ENCODE results near the gene FAM13C.

FAM13C gene

DNA sequence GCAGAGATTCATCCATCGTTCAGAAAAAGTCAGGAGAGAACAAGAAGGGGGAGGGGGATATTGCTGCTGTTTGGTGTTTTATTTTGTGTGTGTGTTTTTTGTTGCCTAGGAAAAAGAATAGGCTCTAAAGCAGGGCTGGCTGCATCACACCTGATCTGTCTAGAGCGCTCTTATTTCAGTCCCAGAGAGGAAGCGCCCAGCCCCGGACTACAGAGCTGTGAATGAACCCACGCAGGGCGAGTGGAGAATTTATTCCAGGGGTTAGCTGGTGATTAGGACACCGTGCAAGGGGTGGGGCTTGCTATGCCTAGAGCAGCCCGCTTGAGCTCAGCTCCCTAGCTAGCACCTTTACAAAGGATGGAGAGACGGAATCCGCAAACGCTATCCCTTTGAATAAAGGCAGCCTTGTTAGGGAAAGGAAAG lies 621 bp upstream of the FAM13C start:
- DNase-seq (ENCODE audit: low spot score) (peak; percentile 70), FAIRE-seq (no peak)

DNA sequence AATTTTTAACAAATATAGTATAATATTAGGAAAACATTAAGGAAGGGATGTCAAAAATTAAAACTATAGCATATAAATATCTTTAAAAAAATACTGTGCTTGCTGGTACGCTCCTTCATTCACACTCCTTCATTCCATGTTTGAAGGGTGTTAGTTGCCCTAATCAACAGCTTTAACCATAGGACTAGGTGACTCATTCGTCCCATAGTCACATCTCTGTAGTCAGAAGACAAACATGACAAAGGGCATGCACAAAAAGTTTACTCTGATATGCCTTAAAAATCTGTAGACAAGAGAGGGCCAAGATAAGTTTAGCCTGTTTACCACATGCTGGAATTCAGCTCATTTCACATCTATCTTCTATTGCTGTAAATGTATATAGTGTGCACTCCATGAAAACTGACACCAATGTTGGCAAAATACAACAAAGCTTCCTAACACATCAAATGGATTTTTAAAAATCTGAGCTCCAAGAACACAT lies 646 bp downstream of the FAM13C start:
- DNase-seq (ENCODE audit: low spot score) (peak; percentile 41), FAIRE-seq (no peak)

GRCh38 chr10:59360605-59361405 lies 1.5 kb downstream of the FAM13C start:
- DNase-seq (ENCODE audit: low spot score) (peak; percentile 22), FAIRE-seq (no peak)

DNA sequence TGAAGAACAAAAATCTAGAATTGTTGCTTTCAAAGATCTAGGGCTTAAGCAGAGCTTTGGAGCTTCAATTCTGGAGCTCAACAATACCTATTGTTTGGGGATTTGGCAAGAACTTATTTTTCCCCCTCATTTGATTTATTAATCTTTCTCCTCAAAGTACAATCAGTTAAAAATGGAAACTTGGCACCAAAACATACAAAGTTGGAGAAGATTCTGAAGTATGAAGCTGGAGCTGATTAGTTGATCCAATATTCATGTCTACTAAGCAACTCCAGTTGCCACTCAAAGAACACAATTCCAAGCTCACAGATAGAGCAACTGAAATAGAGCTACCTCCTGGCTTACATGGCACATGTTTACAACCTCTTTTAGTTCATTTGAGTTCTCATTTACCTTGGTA lies 3.8 kb downstream of the FAM13C start:
- DNase-seq (ENCODE audit: low spot score) (no peak), FAIRE-seq (no peak)

DNA sequence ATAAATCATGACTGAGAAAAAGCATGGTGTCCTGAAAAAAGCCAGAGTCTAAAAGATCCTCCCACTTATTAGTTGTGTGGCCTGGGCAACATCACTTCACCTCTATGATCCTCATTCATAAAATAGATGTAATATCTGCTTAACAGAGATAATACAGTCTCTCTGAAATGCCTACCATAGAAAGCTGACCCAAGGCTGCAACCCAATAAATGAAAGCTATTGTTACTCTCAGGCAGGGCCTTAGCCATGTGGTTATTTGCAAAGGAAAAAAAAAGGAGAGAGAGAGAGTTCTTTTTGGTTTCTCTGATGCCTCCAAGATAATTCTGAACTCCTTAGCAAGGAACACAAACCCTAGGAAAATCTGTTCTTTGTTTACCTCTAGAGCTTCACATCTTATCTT lies 7.9 kb downstream of the FAM13C start:
- DNase-seq (ENCODE audit: low spot score): no peak

DNA sequence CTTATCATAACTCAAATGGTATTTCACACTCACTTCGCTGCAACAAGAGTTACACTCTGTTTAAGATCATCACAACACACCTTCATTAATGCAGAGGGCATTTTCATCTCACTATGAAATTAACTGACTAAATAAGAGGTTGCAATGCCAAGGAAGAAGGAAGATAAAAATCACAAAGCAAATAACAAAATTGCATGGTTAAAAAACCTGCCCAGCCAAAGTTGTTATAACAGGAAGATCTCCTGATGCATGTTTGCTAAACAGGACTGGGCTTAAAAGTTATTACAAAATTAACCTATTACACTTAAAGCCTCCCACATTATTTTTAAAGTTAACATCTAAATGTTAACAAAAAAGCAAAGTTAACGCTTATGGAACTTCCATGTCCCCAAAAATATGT lies 11.8 kb downstream of the FAM13C start:
- DNase-seq (ENCODE audit: low spot score): no peak
- FAIRE-seq: no peak

More for the DNA sequence above, 7.9 kb downstream of the FAM13C start:
- FAIRE-seq: no peak

DNA sequence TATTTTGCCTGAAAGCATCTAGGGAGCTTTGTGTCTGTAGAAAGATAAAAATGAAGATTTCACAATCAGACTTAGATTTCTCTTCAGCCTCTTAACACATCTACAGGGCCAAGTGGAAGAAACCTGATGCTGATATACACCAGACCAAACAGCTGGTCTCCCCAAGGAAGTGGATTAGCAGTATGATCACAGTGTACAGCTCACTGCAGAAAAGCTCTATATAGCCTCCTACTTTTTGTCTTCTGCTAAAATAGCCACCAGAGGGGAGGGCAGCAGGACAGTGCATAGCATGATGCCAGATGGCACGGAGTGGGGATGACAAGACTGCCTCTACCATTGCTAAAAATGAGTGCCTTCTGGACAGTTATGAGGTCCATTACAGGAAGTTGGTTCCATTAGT lies 16.0 kb downstream of the FAM13C start:
- FAIRE-seq (no peak), DNase-seq (ENCODE audit: low spot score) (no peak)

DNA sequence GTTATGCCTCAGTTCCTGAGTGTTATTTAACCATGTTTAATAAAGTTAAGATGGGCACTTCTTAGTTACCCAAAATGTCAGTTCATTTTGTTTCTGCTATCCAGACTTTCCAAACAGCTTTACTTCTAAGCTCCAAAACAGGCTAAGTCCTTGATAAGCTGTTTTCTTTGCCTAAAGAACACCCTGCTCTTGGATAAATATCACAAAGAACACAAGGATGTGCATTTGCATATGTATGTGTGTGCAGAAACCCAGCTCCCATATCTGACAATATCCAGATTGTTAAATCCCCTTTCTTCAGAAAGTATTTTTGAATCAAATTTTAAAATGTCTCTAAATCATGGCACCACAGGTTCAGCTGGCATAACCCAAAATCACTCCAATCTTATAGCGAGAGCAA lies 19.6 kb downstream of the FAM13C start:
- DNase-seq (ENCODE audit: low spot score) (no peak), FAIRE-seq (no peak)

- peak; percentile 23 for FAIRE-seq
- DNase-seq (ENCODE audit: low spot score): no peak
These were observed 20.3 kb downstream of the FAM13C start for GRCh38 chr10:59342000-59342399.

GRCh38 chr10:59340285-59340684 lies 22.1 kb downstream of the FAM13C start:
- FAIRE-seq (no peak), DNase-seq (ENCODE audit: low spot score) (no peak)

GRCh38 chr10:59339351-59339750 lies 23.0 kb downstream of the FAM13C start:
- FAIRE-seq (no peak), DNase-seq (ENCODE audit: low spot score) (no peak)

- FAIRE-seq (peak; percentile 83), DNase-seq (ENCODE audit: low spot score) (peak; percentile 72)
These were observed 25.1 kb downstream of the FAM13C start for GRCh38 chr10:59337201-59337652.

DNA sequence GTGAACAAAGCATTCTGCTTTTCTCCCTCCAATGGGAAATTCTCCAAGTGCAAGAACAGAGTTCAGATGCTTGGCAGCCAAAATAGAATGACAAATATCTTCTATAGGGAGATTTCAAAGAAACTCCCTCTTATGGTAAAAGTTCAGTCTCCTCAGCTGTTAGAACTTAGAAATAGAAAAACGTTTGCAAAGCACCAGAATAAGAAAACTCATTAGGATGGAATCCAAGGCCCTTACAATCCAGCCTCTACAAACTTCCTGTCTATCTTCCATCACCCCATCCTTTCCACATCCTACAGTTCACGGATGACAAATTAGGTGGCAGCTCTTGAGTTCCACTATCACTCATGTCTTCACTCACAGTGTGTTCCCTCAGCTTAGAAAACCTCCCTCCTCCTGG lies 25.7 kb downstream of the FAM13C start:
- peak; percentile 23 for DNase-seq (ENCODE audit: low spot score)
- FAIRE-seq: no peak

- FAIRE-seq: no peak
- no peak for DNase-seq (ENCODE audit: low spot score)
These were observed 26.9 kb downstream of the FAM13C start for GRCh38 chr10:59335497-59335896.

- FAIRE-seq: no peak
- DNase-seq (ENCODE audit: low spot score): no peak
These were observed 28.6 kb downstream of the FAM13C start for GRCh38 chr10:59333701-59334100.

- no peak for FAIRE-seq
- DNase-seq (ENCODE audit: low spot score): no peak
These were observed 29.8 kb downstream of the FAM13C start for GRCh38 chr10:59332581-59332980.

DNA sequence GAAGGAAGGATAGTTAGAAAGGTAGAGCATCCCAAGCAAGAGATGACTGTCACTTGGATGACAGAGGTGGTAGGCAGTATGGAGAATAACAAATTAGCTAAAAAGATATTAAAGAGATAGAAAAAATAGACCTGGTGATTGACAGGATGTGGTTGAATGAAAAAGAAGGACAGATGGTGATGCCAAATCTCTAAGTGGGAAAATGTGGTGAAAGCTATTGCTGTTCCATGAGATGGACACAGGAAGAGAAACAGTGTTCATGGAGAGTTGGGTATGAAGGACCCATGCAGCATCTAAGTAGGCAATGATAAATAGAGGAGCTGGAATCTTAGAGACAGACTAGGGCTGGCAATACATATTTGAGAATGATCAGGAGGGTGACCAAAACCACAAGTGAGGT lies 30.7 kb downstream of the FAM13C start:
- FAIRE-seq (no peak), DNase-seq (ENCODE audit: low spot score) (no peak)

- DNase-seq (ENCODE audit: low spot score) (no peak), FAIRE-seq (no peak)
These were observed 37.2 kb downstream of the FAM13C start for GRCh38 chr10:59325116-59325515.

GRCh38 chr10:59324597-59324996 lies 37.8 kb downstream of the FAM13C start:
- no peak for FAIRE-seq
- no peak for DNase-seq (ENCODE audit: low spot score)

- no peak for FAIRE-seq
- DNase-seq (ENCODE audit: low spot score): no peak
These were observed 38.4 kb downstream of the FAM13C start for GRCh38 chr10:59323831-59324401.

DNA sequence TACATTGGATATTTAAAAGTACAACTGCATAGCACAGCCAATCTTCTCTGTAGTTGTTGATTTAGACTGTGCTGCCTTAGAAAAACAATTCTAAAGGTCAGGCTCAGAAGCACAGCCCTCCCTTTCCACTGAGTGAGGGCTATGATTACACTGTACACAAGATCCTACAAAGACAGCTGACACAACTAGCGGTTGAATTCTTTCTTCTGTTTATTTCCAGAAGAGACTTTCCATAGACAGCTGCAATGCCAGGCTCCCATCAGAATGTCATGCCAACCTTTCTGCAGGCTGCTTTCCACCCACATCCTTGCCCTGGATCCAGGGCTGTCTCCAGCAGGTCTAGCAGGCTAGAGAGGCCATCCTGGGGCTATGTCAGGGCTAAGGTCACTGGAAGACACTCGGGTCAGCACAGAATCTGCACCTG lies 39.3 kb downstream of the FAM13C start:
- DNase-seq (ENCODE audit: low spot score) (no peak), FAIRE-seq (no peak)

- no peak for DNase-seq (ENCODE audit: low spot score)
- no peak for FAIRE-seq
These were observed 40.2 kb downstream of the FAM13C start for GRCh38 chr10:59322131-59322530.

GRCh38 chr10:59320355-59320754 lies 42.0 kb downstream of the FAM13C start:
- DNase-seq (ENCODE audit: low spot score): no peak
- FAIRE-seq: no peak

Measured in urothelium cell line (cell line).